Measurements from ENCODE around the gene ZIC4. TPM values are rescaled to one million over a fixed set of nuclear protein-coding genes. Genes with fewer than 3 reads are reported as not detected.

Gene ZIC4
- total and polyA plus RNA-seq, 11 donors = not detected

- ATAC-seq = no peak
- H3K4me1 ChIP-seq = no peaks in the 10 kb centered on the region
- DNase-seq = no peak
- no peak overlapping the region for H3K27ac ChIP-seq
- TF ChIP-seq, protein P1, sequence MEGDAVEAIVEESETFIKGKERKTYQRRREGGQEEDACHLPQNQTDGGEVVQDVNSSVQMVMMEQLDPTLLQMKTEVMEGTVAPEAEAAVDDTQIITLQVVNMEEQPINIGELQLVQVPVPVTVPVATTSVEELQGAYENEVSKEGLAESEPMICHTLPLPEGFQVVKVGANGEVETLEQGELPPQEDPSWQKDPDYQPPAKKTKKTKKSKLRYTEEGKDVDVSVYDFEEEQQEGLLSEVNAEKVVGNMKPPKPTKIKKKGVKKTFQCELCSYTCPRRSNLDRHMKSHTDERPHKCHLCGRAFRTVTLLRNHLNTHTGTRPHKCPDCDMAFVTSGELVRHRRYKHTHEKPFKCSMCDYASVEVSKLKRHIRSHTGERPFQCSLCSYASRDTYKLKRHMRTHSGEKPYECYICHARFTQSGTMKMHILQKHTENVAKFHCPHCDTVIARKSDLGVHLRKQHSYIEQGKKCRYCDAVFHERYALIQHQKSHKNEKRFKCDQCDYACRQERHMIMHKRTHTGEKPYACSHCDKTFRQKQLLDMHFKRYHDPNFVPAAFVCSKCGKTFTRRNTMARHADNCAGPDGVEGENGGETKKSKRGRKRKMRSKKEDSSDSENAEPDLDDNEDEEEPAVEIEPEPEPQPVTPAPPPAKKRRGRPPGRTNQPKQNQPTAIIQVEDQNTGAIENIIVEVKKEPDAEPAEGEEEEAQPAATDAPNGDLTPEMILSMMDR (IDR thresholded peaks at IDR 0.05) = no peak
- TF ChIP-seq POLR2A (IDR thresholded peaks at IDR 0.05) = no peak
- intact Hi-C loops (cut with DNase I) = no loop called here
- WGBS, 4 donors = 6 to 14% (median 9%) methylated on average over 23 of the region's 23 CpGs
- no peaks in the 10 kb centered on the region for H3K9me3 ChIP-seq
- peaks cover 55 to 100% (median 98%) of the 10 kb centered on the region in 9 donors for H3K27me3 ChIP-seq
- no peak overlapping the region for H3K4me3 ChIP-seq
- no peaks in the 10 kb centered on the region for H3K36me3 ChIP-seq
These were observed 21.0 kb downstream of the ZIC4 start for GRCh38 chr3:147385059-147386012.

DNA sequence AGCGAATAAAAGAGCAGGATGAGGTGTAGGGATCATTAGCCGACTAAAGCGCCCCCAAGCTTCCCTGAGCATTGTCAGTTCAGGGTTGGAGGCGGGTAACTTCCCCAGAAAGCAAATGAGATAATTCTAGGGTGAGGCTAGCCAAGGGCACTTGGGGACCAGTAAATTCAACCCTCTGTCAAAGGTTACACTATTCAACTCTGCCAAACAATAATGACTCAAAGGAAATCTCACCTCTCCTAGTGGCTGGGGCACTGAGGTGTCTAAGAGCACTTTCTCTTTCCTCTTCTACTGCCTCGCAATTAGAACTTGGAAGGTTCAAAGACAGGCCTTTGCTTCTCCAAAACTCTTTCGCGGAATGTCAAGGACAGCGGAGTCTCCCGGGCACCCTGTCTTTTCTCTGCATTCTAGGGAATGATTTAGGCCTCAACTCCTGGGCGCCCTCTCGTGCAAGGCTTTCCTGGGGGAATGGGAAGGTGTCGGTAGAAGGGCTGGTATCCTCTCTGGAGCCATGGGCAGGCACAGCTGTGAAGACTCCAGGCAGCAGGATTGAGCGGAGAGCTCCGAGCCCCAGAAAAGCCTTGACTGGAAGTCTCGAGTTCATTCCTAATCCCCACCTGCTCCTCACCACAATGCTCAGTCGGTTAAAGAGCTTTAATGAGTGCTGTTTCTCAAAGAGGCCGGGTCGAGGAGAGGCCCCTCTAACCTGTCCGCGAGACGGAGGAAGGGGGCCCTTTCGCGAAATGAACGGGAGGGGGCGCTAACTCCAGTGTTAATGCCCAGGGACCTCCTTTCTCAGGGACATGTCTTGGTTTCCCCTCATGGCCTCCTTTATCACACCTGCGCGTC lies 21.9 kb downstream of the ZIC4 start:
- Histone ChIP-seq H3K27me3 (peaks cover 55 to 100% (median 98%) of the 10 kb centered on the region in 9 donors), H3K9me3 (no peaks in the 10 kb centered on the region), H3K27ac (no peak overlapping the region), H3K4me3 (no peak overlapping the region), H3K36me3 (no peaks in the 10 kb centered on the region), H3K4me1 (no peaks in the 10 kb centered on the region)
- no peak for ATAC-seq
- WGBS, 4 donors = 7 to 12% (median 8%) methylated on average over 27 of the region's 27 CpGs
- TF ChIP-seq POLR2A (IDR thresholded peaks at IDR 0.05) = no peak
- TF ChIP-seq, protein P1 (IDR thresholded peaks at IDR 0.05) = peak in 1 of 12 donors; percentile 3
- intact Hi-C loops (cut with DNase I) = no loop called here
- no peak for DNase-seq

- Histone ChIP-seq H3K9me3 (no peaks in the 10 kb centered on the region), H3K36me3 (no peaks in the 10 kb centered on the region), H3K27me3 (peaks cover 55 to 100% (median 97%) of the 10 kb centered on the region in 9 donors), H3K4me1 (no peaks in the 10 kb centered on the region), H3K27ac (no peak overlapping the region), H3K4me3 (no peak overlapping the region)
- WGBS, 4 donors = 3 to 4% (median 3%) methylated on average over 6 of the region's 6 CpGs
- no peak for DNase-seq
- ATAC-seq = no peak
- no peak for TF ChIP-seq POLR2A (IDR thresholded peaks at IDR 0.05)
- TF ChIP-seq, protein P1 (IDR thresholded peaks at IDR 0.05) = no peak
- intact Hi-C loops (cut with DNase I) = no loop called here
These were observed 22.7 kb downstream of the ZIC4 start for GRCh38 chr3:147383617-147384016.

- Histone ChIP-seq H3K27me3 (peaks cover 56 to 100% (median 96%) of the 10 kb centered on the region in 9 donors), H3K4me3 (no peak overlapping the region), H3K9me3 (no peaks in the 10 kb centered on the region), H3K4me1 (no peaks in the 10 kb centered on the region), H3K27ac (no peak overlapping the region), H3K36me3 (no peaks in the 10 kb centered on the region)
- TF ChIP-seq, protein P1 (IDR thresholded peaks at IDR 0.05) = no peak
- no peak for TF ChIP-seq POLR2A (IDR thresholded peaks at IDR 0.05)
- WGBS, 4 donors = 8 to 13% (median 10%) methylated on average over 6 of the region's 6 CpGs
- ATAC-seq = no peak
- intact Hi-C loops (cut with DNase I) = no loop called here
- DNase-seq = no peak
These were observed 24.7 kb downstream of the ZIC4 start for GRCh38 chr3:147381596-147381995.

All from heart left ventricle (tissue), 16 donors.